Ishikawa (cell line): ENCODE measurements around the gene SOX6.

ENCODE experiments used
- CEBPB ChIP-seq: IDR thresholded peaks from 2 replicates; pipeline ENCODE4 v1.6.1; 2012
- CREB1 ChIP-seq: IDR thresholded peaks from 2 replicates; pipeline ENCODE4 v1.6.1; 2012; ENCODE audit warnings: low read depth
- EGR1 ChIP-seq: IDR thresholded peaks from 2 replicates; pipeline ENCODE4 v1.6.1; 2012
- EP300 ChIP-seq: IDR thresholded peaks from 2 replicates; pipeline ENCODE4 v1.6.1; 2012; ENCODE audit warnings: borderline replicate concordance
- FOXM1 ChIP-seq: IDR thresholded peaks from 2 replicates; pipeline ENCODE4 v1.6.1; 2012; ENCODE audit warnings: low read depth, borderline replicate concordance
- NFIC ChIP-seq: IDR thresholded peaks from 2 replicates; pipeline ENCODE4 v1.6.1; 2012
- RAD21 ChIP-seq: IDR thresholded peaks from 2 replicates; pipeline ENCODE4 v1.6.1; 2012; ENCODE audit warnings: low read depth
- TAF1 ChIP-seq: IDR thresholded peaks from 2 replicates; pipeline ENCODE4 v1.6.1; 2012; ENCODE audit warnings: low read depth, mild to moderate bottlenecking
- TCF12 ChIP-seq: IDR thresholded peaks from 2 replicates; pipeline ENCODE4 v1.6.1; 2012; ENCODE audit warnings: low read depth
- TEAD4 ChIP-seq: IDR thresholded peaks from 2 replicates; pipeline ENCODE4 v1.6.1; 2012
- YY1 ChIP-seq: IDR thresholded peaks from 2 replicates; pipeline ENCODE4 v1.6.1; 2012; ENCODE audit warnings: low read depth
- ZBTB7A ChIP-seq: IDR thresholded peaks from 2 replicates; pipeline ENCODE4 v1.6.1; 2012; ENCODE audit warnings: low read depth
- TF ChIP-seq, protein P1 (sequence below): IDR thresholded peaks from 2 replicates; pipeline ENCODE4 v1.6.1; 2012
- TF ChIP-seq, protein P2 (sequence below): IDR thresholded peaks from 2 replicates; pipeline ENCODE4 v1.6.1; 2012; ENCODE audit warnings: low read depth, mild to moderate bottlenecking
- TF ChIP-seq, protein P3 (sequence below): IDR thresholded peaks from 2 replicates; pipeline ENCODE4 v1.6.1; 2012

Gene SOX6

DNA sequence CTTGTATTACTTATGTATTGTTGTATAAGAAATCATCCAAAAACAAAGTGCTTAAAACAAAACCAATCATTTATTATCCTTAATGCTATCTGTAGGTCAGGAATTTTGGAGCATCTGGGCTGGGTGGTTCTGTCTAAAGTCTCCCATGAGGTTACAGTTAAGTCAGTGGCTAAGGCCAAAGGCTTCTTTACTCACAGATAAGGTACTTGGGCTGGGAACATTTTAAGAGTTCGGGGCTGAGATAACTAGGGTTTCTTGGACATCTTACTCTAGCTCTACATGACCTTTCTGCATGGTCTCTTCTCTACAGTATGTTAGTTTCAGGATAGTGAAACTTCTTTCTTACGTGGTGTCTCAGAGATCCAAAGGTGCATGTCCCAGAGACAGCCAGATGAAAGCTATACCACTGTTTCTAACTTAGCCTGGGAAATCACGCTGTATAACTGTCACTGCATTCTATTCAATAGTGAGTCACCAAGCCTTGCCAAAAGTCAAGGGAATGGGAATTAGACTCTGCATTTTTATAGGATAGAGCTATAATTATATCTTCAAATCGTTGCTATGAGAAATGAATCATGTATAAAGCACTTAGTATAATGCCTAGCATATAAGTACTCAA, 29.6 kb downstream of the SOX6 start:
- TF ChIP-seq, protein P1, sequence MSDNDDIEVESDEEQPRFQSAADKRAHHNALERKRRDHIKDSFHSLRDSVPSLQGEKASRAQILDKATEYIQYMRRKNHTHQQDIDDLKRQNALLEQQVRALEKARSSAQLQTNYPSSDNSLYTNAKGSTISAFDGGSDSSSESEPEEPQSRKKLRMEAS = no peak

DNA sequence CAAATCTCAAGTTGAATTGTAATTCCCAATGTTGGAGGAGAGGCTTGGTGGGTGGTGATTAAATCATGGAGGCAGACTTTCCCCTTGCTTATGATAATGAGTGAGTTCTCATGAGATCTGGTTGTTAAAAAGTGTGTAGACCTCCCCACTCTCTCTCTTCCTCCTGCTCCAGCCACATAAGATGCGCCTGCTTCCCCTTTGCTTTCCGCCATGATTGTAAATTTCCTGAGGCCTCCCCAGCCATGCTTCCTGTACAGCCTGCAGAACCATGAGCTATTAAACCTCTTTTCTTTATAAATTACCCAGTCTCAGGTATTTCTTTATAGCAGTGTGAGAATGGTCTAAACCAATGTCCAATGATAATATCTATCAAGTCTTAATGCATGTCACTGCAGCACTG, 34.2 kb downstream of the SOX6 start:
- TF ChIP-seq, protein P2, sequence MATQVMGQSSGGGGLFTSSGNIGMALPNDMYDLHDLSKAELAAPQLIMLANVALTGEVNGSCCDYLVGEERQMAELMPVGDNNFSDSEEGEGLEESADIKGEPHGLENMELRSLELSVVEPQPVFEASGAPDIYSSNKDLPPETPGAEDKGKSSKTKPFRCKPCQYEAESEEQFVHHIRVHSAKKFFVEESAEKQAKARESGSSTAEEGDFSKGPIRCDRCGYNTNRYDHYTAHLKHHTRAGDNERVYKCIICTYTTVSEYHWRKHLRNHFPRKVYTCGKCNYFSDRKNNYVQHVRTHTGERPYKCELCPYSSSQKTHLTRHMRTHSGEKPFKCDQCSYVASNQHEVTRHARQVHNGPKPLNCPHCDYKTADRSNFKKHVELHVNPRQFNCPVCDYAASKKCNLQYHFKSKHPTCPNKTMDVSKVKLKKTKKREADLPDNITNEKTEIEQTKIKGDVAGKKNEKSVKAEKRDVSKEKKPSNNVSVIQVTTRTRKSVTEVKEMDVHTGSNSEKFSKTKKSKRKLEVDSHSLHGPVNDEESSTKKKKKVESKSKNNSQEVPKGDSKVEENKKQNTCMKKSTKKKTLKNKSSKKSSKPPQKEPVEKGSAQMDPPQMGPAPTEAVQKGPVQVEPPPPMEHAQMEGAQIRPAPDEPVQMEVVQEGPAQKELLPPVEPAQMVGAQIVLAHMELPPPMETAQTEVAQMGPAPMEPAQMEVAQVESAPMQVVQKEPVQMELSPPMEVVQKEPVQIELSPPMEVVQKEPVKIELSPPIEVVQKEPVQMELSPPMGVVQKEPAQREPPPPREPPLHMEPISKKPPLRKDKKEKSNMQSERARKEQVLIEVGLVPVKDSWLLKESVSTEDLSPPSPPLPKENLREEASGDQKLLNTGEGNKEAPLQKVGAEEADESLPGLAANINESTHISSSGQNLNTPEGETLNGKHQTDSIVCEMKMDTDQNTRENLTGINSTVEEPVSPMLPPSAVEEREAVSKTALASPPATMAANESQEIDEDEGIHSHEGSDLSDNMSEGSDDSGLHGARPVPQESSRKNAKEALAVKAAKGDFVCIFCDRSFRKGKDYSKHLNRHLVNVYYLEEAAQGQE = no peak
- TF ChIP-seq CREB1 (no peak), ZBTB7A (no peak)

DNA sequence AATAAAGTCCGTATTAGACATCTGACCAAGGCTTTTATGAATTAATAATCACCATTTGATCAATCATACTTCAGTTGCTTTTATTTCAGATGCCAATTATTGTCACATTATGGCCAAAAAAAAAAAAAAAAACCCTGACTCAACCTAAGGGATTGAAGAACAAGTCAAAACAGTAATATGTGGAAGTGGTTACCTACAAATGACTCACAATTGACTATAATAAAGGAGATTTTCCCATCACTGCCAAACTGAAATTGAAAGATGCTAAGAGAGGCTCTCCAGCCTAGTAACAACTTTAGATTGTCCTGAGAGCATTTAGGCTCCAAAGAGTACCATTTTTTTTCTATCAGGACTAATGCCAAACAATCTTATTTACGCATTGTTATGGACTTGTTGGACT, 35.2 kb downstream of the SOX6 start:
- TF ChIP-seq RAD21 (no peak), EP300 (no peak), YY1 (no peak), EGR1 (no peak), TEAD4 (no peak), CEBPB (no peak), CREB1 (no peak), TAF1 (no peak), TCF12 (no peak), FOXM1 (no peak), ZBTB7A (no peak), NFIC (no peak)
- TF ChIP-seq, protein P2 = no peak
- TF ChIP-seq, protein P3, sequence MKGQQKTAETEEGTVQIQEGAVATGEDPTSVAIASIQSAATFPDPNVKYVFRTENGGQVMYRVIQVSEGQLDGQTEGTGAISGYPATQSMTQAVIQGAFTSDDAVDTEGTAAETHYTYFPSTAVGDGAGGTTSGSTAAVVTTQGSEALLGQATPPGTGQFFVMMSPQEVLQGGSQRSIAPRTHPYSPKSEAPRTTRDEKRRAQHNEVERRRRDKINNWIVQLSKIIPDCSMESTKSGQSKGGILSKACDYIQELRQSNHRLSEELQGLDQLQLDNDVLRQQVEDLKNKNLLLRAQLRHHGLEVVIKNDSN = no peak
- TF ChIP-seq, protein P1 = no peak

DNA sequence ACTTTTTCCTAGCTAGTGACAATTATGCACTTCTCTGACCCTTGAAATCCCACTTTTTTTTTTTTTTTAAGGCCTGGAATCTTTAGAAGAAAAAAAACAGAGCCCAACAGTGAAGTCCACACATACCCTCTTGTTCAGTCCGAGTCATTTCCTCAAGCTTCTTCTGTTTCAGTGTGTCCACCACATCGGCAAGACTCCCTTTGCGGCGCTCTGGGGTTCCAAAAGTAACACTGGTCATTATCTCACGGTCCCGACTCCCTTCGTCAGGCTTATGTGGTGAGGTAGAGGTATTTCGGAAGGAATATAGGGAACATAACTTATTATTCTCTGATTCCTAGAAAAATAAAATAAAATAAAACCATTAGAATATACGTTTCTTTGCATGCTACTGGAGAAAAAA, 38.0 kb downstream of the SOX6 start:
- TF ChIP-seq RAD21 (no peak), FOXM1 (no peak), YY1 (no peak), NFIC (no peak), EP300 (no peak), CEBPB (no peak), CREB1 (no peak), EGR1 (no peak), TAF1 (no peak), ZBTB7A (no peak)
- TF ChIP-seq, protein P2 = no peak
- TF ChIP-seq, protein P3 = no peak
- TF ChIP-seq, protein P1 = no peak

DNA sequence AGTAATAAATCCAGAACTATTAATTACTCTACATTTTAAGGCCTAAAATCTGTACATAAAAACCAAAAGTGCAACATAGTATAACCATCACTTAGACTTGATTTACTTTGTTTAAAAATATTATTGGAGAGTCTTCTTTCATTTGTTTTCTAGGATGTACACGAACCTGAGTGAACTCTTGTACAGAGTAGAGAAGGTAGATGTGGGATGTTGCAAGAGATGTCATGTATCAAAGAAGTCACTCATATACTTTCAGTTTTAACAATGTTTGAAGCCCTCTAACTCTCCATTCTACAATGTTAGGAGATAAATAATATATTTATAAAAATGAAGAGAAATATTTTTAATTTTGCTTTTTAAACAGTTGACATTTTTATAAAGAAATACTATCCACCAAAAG, 38.6 kb downstream of the SOX6 start:
- TF ChIP-seq EGR1 = no peak
- TF ChIP-seq, protein P3 = no peak
- TF ChIP-seq TCF12 = no peak
- TF ChIP-seq EP300 = no peak
- TF ChIP-seq YY1 = no peak
- no peak for TF ChIP-seq CEBPB
- TF ChIP-seq TAF1 = no peak
